GM10266 (cell line): ENCODE data around the gene ZNF155.

Experiments
- DNase-seq: peaks from one replicate; pipeline ENCODE4 v3.0.0; 2012; ENCODE audit errors: extremely low spot score
- TF ChIP-seq, protein P1 (sequence below): IDR thresholded peaks from 2 replicates; pipeline ENCODE4 v1.5.1; 2012; ENCODE audit warnings: mild to moderate bottlenecking, low read depth; ENCODE audit not compliant: control insufficient read depth, insufficient read depth; ENCODE audit errors: missing control alignments

Gene ZNF155

DNA sequence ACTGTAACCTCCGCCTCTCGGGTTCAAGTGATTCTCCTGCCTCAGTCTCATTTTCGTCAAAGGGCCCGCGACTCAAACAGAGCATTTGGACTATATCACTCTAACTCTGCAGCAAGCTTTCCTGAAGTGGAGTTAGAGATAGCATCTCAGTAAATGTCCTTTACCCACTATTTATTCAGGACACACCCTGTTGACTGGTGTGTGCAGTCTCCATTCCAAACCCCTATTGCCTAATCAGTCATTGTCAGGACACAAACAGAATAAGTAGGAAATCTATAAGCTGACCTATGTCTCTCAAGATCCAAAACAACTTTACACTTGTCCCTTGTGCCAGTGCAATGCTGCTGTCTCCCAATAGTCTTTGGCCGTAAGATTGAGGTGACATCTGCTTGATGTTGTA is 42.6 kb downstream of the ZNF155 start:
- TF ChIP-seq, protein P1, sequence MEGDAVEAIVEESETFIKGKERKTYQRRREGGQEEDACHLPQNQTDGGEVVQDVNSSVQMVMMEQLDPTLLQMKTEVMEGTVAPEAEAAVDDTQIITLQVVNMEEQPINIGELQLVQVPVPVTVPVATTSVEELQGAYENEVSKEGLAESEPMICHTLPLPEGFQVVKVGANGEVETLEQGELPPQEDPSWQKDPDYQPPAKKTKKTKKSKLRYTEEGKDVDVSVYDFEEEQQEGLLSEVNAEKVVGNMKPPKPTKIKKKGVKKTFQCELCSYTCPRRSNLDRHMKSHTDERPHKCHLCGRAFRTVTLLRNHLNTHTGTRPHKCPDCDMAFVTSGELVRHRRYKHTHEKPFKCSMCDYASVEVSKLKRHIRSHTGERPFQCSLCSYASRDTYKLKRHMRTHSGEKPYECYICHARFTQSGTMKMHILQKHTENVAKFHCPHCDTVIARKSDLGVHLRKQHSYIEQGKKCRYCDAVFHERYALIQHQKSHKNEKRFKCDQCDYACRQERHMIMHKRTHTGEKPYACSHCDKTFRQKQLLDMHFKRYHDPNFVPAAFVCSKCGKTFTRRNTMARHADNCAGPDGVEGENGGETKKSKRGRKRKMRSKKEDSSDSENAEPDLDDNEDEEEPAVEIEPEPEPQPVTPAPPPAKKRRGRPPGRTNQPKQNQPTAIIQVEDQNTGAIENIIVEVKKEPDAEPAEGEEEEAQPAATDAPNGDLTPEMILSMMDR: no peak
- DNase-seq: no peak

DNA sequence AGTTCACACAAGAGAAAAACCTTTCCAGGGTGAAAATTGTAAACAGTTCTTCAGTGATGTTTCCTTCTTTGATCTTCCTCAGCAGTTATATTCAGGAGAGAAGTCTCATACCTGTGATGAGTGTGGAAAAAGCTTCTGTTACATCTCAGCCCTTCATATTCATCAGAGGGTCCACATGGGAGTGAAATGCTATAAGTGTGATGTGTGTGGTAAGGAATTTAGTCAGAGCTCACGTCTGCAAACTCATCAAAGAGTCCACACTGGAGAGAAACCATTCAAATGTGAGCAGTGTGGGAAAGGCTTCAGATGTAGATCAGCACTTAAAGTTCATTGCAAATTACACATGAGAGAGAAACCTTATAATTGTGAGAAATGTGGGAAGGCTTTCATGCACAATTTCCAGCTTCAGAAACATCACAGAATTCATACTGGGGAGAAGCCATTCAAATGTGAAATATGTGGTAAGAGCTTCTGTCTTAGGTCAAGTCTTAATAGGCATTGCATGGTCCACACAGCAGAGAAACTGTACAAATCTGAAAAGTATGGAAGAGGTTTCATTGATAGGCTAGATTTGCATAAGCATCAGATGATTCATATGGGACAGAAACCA is 48.1 kb downstream of the ZNF155 start:
- TF ChIP-seq, protein P1: no peak
- no peak for DNase-seq

DNA sequence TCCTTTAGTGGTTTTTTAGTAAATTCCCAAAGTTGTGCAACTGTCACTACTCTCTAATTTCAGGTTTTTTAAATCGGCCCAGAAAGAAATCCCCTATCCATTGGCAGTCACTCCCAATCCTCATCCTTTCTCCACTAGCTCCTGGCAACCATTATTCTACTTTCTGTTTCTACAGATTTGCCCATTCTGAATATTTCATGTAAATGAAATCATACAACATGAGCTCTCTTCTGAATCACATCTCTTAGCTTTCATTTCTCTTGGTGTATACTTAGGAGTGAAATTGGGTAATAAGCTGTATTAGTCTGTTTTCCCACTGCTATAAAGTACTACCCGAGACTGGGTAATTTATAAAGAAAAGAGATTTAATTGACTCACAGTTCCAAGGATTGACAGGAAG is 58.2 kb downstream of the ZNF155 start:
- no peak for DNase-seq
- TF ChIP-seq, protein P1: no peak
